ENCODE data around the gene ATAD3B. TPM values are rescaled to one million over a fixed set of nuclear protein-coding genes. Genes with fewer than 3 reads are reported as not detected.

The ATAD3B gene
- total and polyA plus RNA-seq, 10 of the 15 experiments (the other 5 are each of a cell fraction or from before 2014, with no cell fraction given): 0.03 to 38.8 (median 23.8) TPM

DNA sequence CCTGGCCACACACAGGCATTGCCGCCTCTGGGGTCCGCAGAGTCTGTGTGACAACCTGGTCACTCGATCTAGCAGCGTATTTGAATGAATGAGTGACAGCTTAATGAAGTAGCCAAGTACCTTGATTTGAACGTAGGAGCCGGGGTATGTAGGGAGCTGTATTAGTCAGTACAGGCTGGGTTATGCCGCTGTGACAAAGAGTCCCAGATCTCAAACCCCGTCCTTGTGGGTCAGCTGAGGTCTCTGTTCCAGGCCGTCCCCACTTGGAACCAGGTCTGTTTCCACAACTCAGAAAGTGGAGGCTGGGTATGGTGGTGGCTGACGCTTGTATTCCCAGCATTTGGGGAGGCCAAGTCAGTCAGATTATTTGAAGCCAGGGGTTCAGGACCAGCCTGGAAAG lies 20.0 kb downstream of the ATAD3B start:
- in situ Hi-C loops (cut with MboI): no loop called here
- ChIA-PET RAD21 (ENCODE audit: unreplicated experiment) (no interaction called here), POLR2A (no interaction called here), CTCF (interaction anchor here (0.7 kb wide), 1 partner anchor 489 kb away, joined by 3 read pairs; no protein-coding TSS in a partner anchor), SMC1A (ENCODE audit: uncharacterized antibody, unreplicated experiment) (no interaction called here)
- H3K4me1 ChIP-seq (ENCODE audit: control insufficient read depth, insufficient read depth, low read length): no peaks in the 10 kb centered on the region
- DNase-seq (ENCODE audit: low read depth, low spot score) (no peak), ATAC-seq (no peak), FAIRE-seq (no peak)
- no peaks in the 10 kb centered on the region for H3K27me3 ChIP-seq (replicated peaks in 1 of 2; ENCODE audit: control insufficient read depth in 2 of 2, insufficient read depth in 2 of 2, low read length in 1 of 2)
- H3K9me3 ChIP-seq (replicated peaks; ENCODE audit: control insufficient read depth, insufficient read depth, low read length): peaks cover 6% of the 10 kb centered on the region; the same call in 2 of the 3 replicates
- WGBS (ENCODE audit: insufficient coverage, insufficient replicate concordance, low lambda C conversion rate, missing lambda C conversion rate): 100% methylated on average over 10 of the region's 10 CpGs
- H2AFZ ChIP-seq (ENCODE audit: control insufficient read depth, low read depth, low read length): no peak overlapping the region
- H4K20me1 ChIP-seq (ENCODE audit: control insufficient read depth, insufficient read depth): no peaks in the 10 kb centered on the region
- no peak overlapping the region for H3K27ac ChIP-seq (ENCODE audit: control insufficient read depth, insufficient read depth)
- H3K4me3 ChIP-seq: no peak overlapping the region
- no TSS peak for BruUV-seq (replicated peaks)
- intact Hi-C loops (cut with micrococcal nuclease; ENCODE audit: unreplicated experiment): no loop called here
- peaks cover 6 to 18% of the 10 kb centered on the region in 2 experiments; a peak in 3 of 4 replicates for H3K36me3 ChIP-seq (ENCODE audit: control insufficient read depth in 2 of 2, insufficient read depth in 2 of 2, low read length in 1 of 2)
- no peak overlapping the region for H3K4me2 ChIP-seq (ENCODE audit: control insufficient read depth, insufficient read depth)
- H3K9ac ChIP-seq (ENCODE audit: control insufficient read depth, insufficient read depth, low read length): no peak overlapping the region
- no peaks in the 10 kb centered on the region for H3K79me2 ChIP-seq (ENCODE audit: control insufficient read depth, insufficient read depth, low read length)
- TF ChIP-seq IRF3 (IDR thresholded peaks at IDR 0.05) (no peak), TCF12 (IDR thresholded peaks at IDR 0.05; ENCODE audit: low read depth, low read length) (no peak), NR2C2 (IDR thresholded peaks at IDR 0.05; ENCODE audit: borderline replicate concordance, control insufficient read depth, insufficient read length, low read depth) (no peak), ZBTB33 (IDR thresholded peaks at IDR 0.05) (no peak), ZNF384 (IDR thresholded peaks at IDR 0.05; ENCODE audit: borderline replicate concordance, low read depth, low read length) (no peak), HDAC2 (IDR thresholded peaks at IDR 0.05) (no peak), ZNF592 (IDR thresholded peaks at IDR 0.05) (no peak)
- TF ChIP-seq, protein P1, sequence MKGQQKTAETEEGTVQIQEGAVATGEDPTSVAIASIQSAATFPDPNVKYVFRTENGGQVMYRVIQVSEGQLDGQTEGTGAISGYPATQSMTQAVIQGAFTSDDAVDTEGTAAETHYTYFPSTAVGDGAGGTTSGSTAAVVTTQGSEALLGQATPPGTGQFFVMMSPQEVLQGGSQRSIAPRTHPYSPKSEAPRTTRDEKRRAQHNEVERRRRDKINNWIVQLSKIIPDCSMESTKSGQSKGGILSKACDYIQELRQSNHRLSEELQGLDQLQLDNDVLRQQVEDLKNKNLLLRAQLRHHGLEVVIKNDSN (IDR thresholded peaks at IDR 0.05; ENCODE audit: borderline replicate concordance, extremely low read length, insufficient read depth, low read depth, low read length): no peak
- TF ChIP-seq, protein P2, sequence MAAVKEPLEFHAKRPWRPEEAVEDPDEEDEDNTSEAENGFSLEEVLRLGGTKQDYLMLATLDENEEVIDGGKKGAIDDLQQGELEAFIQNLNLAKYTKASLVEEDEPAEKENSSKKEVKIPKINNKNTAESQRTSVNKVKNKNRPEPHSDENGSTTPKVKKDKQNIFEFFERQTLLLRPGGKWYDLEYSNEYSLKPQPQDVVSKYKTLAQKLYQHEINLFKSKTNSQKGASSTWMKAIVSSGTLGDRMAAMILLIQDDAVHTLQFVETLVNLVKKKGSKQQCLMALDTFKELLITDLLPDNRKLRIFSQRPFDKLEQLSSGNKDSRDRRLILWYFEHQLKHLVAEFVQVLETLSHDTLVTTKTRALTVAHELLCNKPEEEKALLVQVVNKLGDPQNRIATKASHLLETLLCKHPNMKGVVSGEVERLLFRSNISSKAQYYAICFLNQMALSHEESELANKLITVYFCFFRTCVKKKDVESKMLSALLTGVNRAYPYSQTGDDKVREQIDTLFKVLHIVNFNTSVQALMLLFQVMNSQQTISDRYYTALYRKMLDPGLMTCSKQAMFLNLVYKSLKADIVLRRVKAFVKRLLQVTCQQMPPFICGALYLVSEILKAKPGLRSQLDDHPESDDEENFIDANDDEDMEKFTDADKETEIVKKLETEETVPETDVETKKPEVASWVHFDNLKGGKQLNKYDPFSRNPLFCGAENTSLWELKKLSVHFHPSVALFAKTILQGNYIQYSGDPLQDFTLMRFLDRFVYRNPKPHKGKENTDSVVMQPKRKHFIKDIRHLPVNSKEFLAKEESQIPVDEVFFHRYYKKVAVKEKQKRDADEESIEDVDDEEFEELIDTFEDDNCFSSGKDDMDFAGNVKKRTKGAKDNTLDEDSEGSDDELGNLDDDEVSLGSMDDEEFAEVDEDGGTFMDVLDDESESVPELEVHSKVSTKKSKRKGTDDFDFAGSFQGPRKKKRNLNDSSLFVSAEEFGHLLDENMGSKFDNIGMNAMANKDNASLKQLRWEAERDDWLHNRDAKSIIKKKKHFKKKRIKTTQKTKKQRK (IDR thresholded peaks at IDR 0.05; ENCODE audit: low read depth, low read length): no peak
- TF ChIP-seq, protein P3, sequence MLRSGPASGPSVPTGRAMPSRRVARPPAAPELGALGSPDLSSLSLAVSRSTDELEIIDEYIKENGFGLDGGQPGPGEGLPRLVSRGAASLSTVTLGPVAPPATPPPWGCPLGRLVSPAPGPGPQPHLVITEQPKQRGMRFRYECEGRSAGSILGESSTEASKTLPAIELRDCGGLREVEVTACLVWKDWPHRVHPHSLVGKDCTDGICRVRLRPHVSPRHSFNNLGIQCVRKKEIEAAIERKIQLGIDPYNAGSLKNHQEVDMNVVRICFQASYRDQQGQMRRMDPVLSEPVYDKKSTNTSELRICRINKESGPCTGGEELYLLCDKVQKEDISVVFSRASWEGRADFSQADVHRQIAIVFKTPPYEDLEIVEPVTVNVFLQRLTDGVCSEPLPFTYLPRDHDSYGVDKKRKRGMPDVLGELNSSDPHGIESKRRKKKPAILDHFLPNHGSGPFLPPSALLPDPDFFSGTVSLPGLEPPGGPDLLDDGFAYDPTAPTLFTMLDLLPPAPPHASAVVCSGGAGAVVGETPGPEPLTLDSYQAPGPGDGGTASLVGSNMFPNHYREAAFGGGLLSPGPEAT (IDR thresholded peaks at IDR 0.05; ENCODE audit: low read depth): no peak
